ENCODE results near the gene PYM1.

DNA sequence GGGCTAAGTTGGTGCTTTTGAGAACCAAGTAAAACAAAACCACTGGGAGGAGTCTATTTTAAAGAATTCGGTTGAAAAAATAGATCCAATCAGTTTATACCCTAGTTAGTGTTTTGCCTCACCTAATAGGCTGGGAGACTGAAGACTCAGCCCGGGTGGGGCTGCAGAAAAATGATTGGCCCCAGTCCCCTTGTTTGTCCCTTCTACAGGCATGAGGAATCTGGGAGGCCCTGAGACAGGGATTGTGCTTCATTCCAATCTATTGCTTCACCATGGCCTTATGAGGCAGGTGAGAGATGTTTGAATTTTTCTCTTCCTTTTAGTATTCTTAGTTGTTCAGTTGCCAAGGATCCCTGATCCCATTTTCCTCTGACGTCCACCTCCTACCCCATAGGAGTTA, 44.3 kb upstream of the PYM1 start:
- TF ChIP-seq, protein P1, sequence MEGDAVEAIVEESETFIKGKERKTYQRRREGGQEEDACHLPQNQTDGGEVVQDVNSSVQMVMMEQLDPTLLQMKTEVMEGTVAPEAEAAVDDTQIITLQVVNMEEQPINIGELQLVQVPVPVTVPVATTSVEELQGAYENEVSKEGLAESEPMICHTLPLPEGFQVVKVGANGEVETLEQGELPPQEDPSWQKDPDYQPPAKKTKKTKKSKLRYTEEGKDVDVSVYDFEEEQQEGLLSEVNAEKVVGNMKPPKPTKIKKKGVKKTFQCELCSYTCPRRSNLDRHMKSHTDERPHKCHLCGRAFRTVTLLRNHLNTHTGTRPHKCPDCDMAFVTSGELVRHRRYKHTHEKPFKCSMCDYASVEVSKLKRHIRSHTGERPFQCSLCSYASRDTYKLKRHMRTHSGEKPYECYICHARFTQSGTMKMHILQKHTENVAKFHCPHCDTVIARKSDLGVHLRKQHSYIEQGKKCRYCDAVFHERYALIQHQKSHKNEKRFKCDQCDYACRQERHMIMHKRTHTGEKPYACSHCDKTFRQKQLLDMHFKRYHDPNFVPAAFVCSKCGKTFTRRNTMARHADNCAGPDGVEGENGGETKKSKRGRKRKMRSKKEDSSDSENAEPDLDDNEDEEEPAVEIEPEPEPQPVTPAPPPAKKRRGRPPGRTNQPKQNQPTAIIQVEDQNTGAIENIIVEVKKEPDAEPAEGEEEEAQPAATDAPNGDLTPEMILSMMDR (IDR thresholded peaks at IDR 0.05), result no peak
- no peak for TF ChIP-seq EP300 (IDR thresholded peaks at IDR 0.05)

Measured in upper lobe of left lung (tissue), 4 donors.